ENCODE results near the gene ALOX5. TPM values are rescaled to one million over a fixed set of nuclear protein-coding genes. Genes with fewer than 3 reads are reported as not detected.
A peak's percentile ranks its signal among the peaks of the same experiment; 100 is the strongest.
"Not testable (repeated sequence)": the region's sequence is repeated elsewhere in the genome, so short reads cannot be mapped to it uniquely, and the experiment has no call there.

The ALOX5 gene
- total and polyA plus RNA-seq, 10 donors = 69.3 to 357 (median 154) TPM

DNA sequence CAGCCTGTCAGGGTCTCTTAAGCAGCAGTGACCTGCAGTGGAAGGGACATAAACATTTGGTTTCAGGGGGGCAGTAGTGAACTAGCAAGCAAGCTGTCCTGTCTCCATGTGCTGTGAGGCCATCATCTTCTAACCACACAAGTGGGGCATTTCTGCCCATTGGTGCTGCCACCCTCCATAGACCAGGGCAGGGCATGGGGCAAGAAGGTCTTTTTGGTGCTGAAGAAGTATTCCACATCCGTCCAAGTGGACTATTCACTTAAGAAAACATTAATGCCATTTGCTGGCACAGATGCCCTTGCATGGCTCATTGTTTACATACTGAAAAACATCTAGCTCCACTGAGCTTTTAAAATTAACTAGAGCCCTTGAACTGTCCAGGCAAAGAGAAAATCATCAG is 35.8 kb downstream of the ALOX5 start:
- WGBS, 5 donors = 79 to 93% (median 90%) methylated on average over 1 of the region's 1 CpG
- intact Hi-C loops (cut with DNase I; ENCODE audit: low total_unique reads) = no loop called here
- TF ChIP-seq POLR2A (IDR thresholded peaks at IDR 0.05) (no peak), POLR2AphosphoS5 (IDR thresholded peaks at IDR 0.05) (no peak)
- TF ChIP-seq, protein P1, sequence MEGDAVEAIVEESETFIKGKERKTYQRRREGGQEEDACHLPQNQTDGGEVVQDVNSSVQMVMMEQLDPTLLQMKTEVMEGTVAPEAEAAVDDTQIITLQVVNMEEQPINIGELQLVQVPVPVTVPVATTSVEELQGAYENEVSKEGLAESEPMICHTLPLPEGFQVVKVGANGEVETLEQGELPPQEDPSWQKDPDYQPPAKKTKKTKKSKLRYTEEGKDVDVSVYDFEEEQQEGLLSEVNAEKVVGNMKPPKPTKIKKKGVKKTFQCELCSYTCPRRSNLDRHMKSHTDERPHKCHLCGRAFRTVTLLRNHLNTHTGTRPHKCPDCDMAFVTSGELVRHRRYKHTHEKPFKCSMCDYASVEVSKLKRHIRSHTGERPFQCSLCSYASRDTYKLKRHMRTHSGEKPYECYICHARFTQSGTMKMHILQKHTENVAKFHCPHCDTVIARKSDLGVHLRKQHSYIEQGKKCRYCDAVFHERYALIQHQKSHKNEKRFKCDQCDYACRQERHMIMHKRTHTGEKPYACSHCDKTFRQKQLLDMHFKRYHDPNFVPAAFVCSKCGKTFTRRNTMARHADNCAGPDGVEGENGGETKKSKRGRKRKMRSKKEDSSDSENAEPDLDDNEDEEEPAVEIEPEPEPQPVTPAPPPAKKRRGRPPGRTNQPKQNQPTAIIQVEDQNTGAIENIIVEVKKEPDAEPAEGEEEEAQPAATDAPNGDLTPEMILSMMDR (IDR thresholded peaks at IDR 0.05 in 8 of 11, conservative IDR thresholded peaks at IDR 0.05 in 3 of 11) = no peak

DNA sequence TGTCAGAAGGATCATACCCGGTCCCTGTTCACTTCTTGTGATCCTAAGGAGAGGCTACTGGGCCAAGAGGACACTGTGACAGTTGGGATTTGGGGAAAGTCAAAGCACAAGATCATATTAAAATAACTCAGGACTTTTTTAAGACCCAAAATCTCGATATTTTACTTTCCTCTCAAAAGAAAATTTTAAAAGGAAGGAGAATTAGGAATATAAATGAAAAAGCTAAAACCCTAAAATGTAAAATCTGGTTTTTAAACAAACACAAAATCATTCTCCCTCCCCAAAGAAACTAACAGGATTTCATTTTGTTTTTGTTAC is 36.4 kb downstream of the ALOX5 start:
- TF ChIP-seq, protein P1 (IDR thresholded peaks at IDR 0.05 in 8 of 11, conservative IDR thresholded peaks at IDR 0.05 in 3 of 11) = no peak
- TF ChIP-seq POLR2AphosphoS5 (IDR thresholded peaks at IDR 0.05) (no peak), POLR2A (IDR thresholded peaks at IDR 0.05) (no peak)
- Histone ChIP-seq H3K4me1 (peaks cover 0 to 28% (median 2%) of the 10 kb centered on the region in 6 donors), H3K36me3 (peaks cover 0 to 35% (median 15%) of the 10 kb centered on the region in 6 donors), H3K9me3 (no peaks in the 10 kb centered on the region), H3K27ac (no peak overlapping the region), H3K4me3 (no peak overlapping the region), H3K27me3 (replicated peaks in 1 of 7) (no peaks in the 10 kb centered on the region)
- DNase-seq = no peak
- 80 to 89% (median 83%) methylated on average over 2 of the region's 2 CpGs for WGBS, 5 donors
- intact Hi-C loops (cut with DNase I; ENCODE audit: low total_unique reads) = no loop called here

More for the DNA sequence above, 35.8 kb downstream of the ALOX5 start:
- no peaks in the 10 kb centered on the region for H3K27me3 ChIP-seq (replicated peaks in 1 of 7)
- peaks cover 0 to 35% (median 6%) of the 10 kb centered on the region in 6 donors for H3K4me1 ChIP-seq
- DNase-seq = no peak
- H3K36me3 ChIP-seq = peaks cover 0 to 31% (median 15%) of the 10 kb centered on the region in 6 donors
- H3K9me3 ChIP-seq = no peaks in the 10 kb centered on the region
- H3K4me3 ChIP-seq = no peak overlapping the region
- H3K27ac ChIP-seq = peak overlapping the region in 3 of 8 donors; percentile 36 to 46 (median 45)

DNA sequence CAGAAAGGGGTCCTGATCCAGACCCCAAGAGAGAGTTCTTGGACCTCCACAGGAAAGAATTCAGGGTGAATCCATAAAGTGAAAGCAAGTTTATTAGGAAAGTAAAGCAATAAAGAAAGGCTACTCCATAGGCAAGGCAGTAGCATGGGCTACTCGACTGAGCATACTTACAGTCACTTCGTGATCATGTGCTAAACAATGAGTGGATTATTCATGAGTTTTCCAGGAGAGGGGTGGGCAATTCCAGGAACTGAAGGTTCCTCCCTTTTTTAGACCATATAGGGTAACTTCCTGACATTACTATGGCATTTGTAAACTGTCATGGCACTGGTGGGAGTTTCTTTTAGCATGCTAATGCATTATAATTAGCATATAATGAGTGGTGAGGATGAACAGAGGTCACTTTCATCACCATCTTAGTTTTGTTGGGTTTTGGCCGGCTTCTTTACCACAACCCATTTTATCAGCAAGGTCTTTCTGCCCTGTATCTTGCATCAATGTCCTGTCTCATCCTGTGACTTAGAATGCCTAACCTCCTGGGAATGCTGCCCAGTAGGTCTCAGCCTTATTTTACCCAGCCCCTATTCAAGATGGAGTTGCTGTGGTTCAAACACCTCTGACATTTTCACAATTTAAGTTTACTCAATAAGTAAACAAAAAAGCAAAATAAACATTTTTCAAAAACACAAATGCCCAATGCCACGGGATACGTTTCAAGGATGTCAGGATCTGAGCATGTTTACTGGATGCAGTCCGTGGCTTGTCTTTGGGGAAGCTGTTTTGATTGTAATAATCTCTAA is 37.0 kb downstream of the ALOX5 start:
- Histone ChIP-seq H3K27ac (peak overlapping the region in 2 of 8 donors; percentile 1 to 14), H3K4me1 (peaks cover 0 to 23% (median 2%) of the 10 kb centered on the region in 6 donors), H3K36me3 (peaks cover 0 to 40% (median 15%) of the 10 kb centered on the region in 6 donors), H3K27me3 (replicated peaks in 1 of 7) (no peaks in the 10 kb centered on the region), H3K9me3 (no peaks in the 10 kb centered on the region), H3K4me3 (no peak overlapping the region)
- 67 to 84% (median 76%) methylated on average over 6 of the region's 6 CpGs for WGBS, 5 donors
- DNase-seq = no peak
- TF ChIP-seq POLR2A (IDR thresholded peaks at IDR 0.05) (no peak), POLR2AphosphoS5 (IDR thresholded peaks at IDR 0.05) (no peak)
- TF ChIP-seq, protein P1 (IDR thresholded peaks at IDR 0.05 in 8 of 11, conservative IDR thresholded peaks at IDR 0.05 in 3 of 11) = no peak
- intact Hi-C loops (cut with DNase I; ENCODE audit: low total_unique reads) = no loop called here

DNA sequence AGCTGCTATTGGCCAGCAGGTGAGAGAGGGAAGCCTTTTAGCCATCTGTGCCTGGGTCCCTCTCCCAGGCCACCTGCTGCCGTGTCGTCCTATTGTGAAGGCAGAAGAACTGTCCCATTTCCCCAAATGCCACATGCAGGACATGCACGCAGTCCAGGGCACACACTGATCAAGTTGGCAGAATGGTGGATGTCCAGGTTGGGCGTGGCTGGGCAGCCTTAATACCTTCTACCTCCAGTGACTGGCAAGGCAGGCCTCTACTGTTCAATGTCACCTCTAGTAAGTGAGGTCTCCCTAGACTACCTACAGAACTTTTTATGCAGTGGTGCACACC is 37.6 kb downstream of the ALOX5 start:
- DNase-seq = no peak
- WGBS, 5 donors = 82 to 94% (median 94%) methylated on average over 3 to 4 of the region's 4 CpGs
- intact Hi-C loops (cut with DNase I; ENCODE audit: low total_unique reads) = no loop called here

DNA sequence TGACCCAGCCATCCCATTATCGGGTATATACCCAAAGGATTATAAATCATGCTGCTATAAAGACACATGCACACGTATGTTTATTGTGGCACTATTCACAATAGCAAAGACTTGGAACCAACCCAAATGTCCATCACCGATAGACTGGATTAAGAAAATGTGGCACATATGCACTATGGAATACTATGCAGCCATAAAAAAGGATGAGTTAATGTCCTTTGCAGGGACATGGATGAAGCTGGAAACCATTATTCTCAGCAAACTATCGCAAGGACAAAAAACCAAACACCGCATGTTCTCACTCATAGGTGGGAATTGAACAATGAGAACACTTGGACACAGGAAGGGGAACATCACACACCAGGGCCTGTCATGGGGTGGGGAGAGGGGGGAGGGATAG is 41.0 kb downstream of the ALOX5 start:
- peaks cover 0 to 43% (median 15%) of the 10 kb centered on the region in 6 donors for H3K36me3 ChIP-seq
- H3K9me3 ChIP-seq; DNase-seq; H3K27me3 ChIP-seq (replicated peaks in 1 of 7); H3K4me3 ChIP-seq; intact Hi-C loops (cut with DNase I; ENCODE audit: low total_unique reads); H3K27ac ChIP-seq: not testable (repeated sequence)
- WGBS, 5 donors = 89 to 98% (median 96%) methylated on average over 4 to 5 of the region's 5 CpGs
- peaks cover 12 to 33% (median 24%) of the 10 kb centered on the region in 6 donors for H3K4me1 ChIP-seq

More for the DNA sequence above, 37.6 kb downstream of the ALOX5 start:
- H3K27me3 ChIP-seq (replicated peaks in 1 of 7) = no peaks in the 10 kb centered on the region
- peaks cover 0 to 43% (median 15%) of the 10 kb centered on the region in 6 donors for H3K36me3 ChIP-seq
- H3K4me3 ChIP-seq = no peak overlapping the region
- peak overlapping the region in 2 of 8 donors; percentile 1 to 14 for H3K27ac ChIP-seq
- TF ChIP-seq, protein P1 (IDR thresholded peaks at IDR 0.05 in 8 of 11, conservative IDR thresholded peaks at IDR 0.05 in 3 of 11) = no peak
- TF ChIP-seq POLR2A (IDR thresholded peaks at IDR 0.05) = no peak
- H3K9me3 ChIP-seq = no peaks in the 10 kb centered on the region
- peaks cover 0 to 21% (median under 1%) of the 10 kb centered on the region in 6 donors for H3K4me1 ChIP-seq

Data from spleen (tissue), 11 donors.